HG03103 (cell line): ENCODE results near the gene CDKN2A.
A peak's percentile ranks its signal among the peaks of the same experiment; 100 is the strongest.

Experiments used
- ATAC-seq: cut with Tn5 transposase; IDR thresholded peaks from one replicate; pipeline ENCODE4 v1.9.1; 2021; ENCODE audit warnings: low read depth; ENCODE audit not compliant: unreplicated experiment

Gene CDKN2A

GRCh38 chr9:21993893-21994555, at the start of gene CDKN2A:
Gene CDKN2A (minus strand): TSS chr9:21994392.
- ATAC-seq: peak; percentile 38

- no peak for ATAC-seq
Measured at GRCh38 chr9:22043928-22044327, 49.7 kb upstream of the CDKN2A start.

- ATAC-seq: no peak
Measured at GRCh38 chr9:22041775-22042174, 47.6 kb upstream of the CDKN2A start.

GRCh38 chr9:22041344-22041743, 47.2 kb upstream of the CDKN2A start:
- ATAC-seq: no peak

GRCh38 chr9:22040760-22041159, 46.6 kb upstream of the CDKN2A start:
- ATAC-seq: no peak

GRCh38 chr9:22039258-22039657, 45.1 kb upstream of the CDKN2A start:
- ATAC-seq: no peak

GRCh38 chr9:22037954-22038690, 43.9 kb upstream of the CDKN2A start:
- ATAC-seq: no peak

GRCh38 chr9:22036866-22037626, 42.9 kb upstream of the CDKN2A start:
- ATAC-seq: no peak

- ATAC-seq: no peak
Measured at GRCh38 chr9:22035591-22036011, 41.4 kb upstream of the CDKN2A start.

GRCh38 chr9:22033012-22033630, 38.9 kb upstream of the CDKN2A start:
- no peak for ATAC-seq

- ATAC-seq: no peak
Measured at GRCh38 chr9:22031655-22032411, 37.6 kb upstream of the CDKN2A start.

- peak; percentile 84 for ATAC-seq
Measured at GRCh38 chr9:22030101-22030598, 36.0 kb upstream of the CDKN2A start.

- no peak for ATAC-seq
Measured at GRCh38 chr9:22029231-22029630, 35.0 kb upstream of the CDKN2A start.

- no peak for ATAC-seq
Measured at GRCh38 chr9:22028394-22028793, 34.2 kb upstream of the CDKN2A start.

- ATAC-seq: no peak
Measured at GRCh38 chr9:22026696-22027095, 32.5 kb upstream of the CDKN2A start.

GRCh38 chr9:22022396-22022795, 28.2 kb upstream of the CDKN2A start:
- no peak for ATAC-seq

- ATAC-seq: no peak
Measured at GRCh38 chr9:22010866-22011625, 16.9 kb upstream of the CDKN2A start.

GRCh38 chr9:22009506-22009867, 15.3 kb upstream of the CDKN2A start:
- ATAC-seq: peak; percentile 24

- ATAC-seq: peak; percentile 88
Measured at GRCh38 chr9:22008717-22009505, 14.7 kb upstream of the CDKN2A start, which contains the start of gene CDKN2B. Gene CDKN2B (minus strand): TSS chr9:22009305. CDS start chr9:22008953, 352 bp downstream.
